ENCODE measurements around the gene LIN7C.

DNA sequence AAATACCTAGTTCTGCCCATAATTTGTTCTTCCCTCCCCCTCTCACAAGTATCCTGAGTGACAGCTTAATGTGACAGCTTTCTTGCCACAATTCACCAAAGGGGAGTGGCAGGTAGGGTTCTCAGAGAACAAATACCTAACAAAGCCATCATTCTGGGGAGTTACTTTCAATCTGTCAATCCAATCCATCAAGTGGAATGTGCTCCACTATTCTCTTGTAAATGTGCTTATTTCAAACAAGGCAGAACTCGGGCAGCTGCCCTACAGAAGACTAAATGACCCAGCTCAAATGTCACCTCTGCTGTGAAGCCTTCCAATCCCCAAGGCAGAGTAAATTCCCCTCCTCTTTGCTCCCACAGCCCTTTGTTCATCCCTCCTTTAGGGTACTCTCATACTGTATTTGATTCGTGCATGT lies 61.8 kb downstream of the LIN7C start:
- TF ChIP-seq, protein P1, sequence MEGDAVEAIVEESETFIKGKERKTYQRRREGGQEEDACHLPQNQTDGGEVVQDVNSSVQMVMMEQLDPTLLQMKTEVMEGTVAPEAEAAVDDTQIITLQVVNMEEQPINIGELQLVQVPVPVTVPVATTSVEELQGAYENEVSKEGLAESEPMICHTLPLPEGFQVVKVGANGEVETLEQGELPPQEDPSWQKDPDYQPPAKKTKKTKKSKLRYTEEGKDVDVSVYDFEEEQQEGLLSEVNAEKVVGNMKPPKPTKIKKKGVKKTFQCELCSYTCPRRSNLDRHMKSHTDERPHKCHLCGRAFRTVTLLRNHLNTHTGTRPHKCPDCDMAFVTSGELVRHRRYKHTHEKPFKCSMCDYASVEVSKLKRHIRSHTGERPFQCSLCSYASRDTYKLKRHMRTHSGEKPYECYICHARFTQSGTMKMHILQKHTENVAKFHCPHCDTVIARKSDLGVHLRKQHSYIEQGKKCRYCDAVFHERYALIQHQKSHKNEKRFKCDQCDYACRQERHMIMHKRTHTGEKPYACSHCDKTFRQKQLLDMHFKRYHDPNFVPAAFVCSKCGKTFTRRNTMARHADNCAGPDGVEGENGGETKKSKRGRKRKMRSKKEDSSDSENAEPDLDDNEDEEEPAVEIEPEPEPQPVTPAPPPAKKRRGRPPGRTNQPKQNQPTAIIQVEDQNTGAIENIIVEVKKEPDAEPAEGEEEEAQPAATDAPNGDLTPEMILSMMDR (conservative IDR thresholded peaks at IDR 0.05; ENCODE audit: low read length) = no peak
- TF ChIP-seq EZH2phosphoT487 (IDR thresholded peaks at IDR 0.05; ENCODE audit: borderline replicate concordance) = no peak

Measured in Loucy (cell line).